Suppressor macrophage (primary cell): ENCODE data around the gene LAMP1.
"Not testable (repeated sequence)": the region's sequence is repeated elsewhere in the genome, so short reads cannot be mapped to it uniquely, and the experiment has no call there.

Experiments used
- DNase-seq, 4 experiments: peaks; one replicate each; pipeline ENCODE4 v3.0.0-alpha.2; 2020 to 2022

The LAMP1 gene

GRCh38 chr13:113327766-113328471 is 30.9 kb downstream of the LAMP1 start:
- DNase-seq, result peak in 3 of 4 experiments; percentile 9 to 16 (median 16)

GRCh38 chr13:113328851-113329250 is 31.8 kb downstream of the LAMP1 start:
- DNase-seq, result no peak

- DNase-seq, result no peak
Observed at GRCh38 chr13:113329656-113330312, 32.7 kb downstream of the LAMP1 start.

GRCh38 chr13:113332615-113333014 is 35.6 kb downstream of the LAMP1 start:
- no peak for DNase-seq

GRCh38 chr13:113333076-113333475 is 36.0 kb downstream of the LAMP1 start:
- no peak for DNase-seq

GRCh38 chr13:113337556-113337955 is 40.5 kb downstream of the LAMP1 start:
- DNase-seq, result no peak

GRCh38 chr13:113337976-113338375 is 40.9 kb downstream of the LAMP1 start:
- no peak for DNase-seq

GRCh38 chr13:113338451-113338850 is 41.4 kb downstream of the LAMP1 start:
- DNase-seq, result no peak

- no peak for DNase-seq
Observed at GRCh38 chr13:113342820-113343691, 46.0 kb downstream of the LAMP1 start.

GRCh38 chr13:113343692-113343968 is 46.6 kb downstream of the LAMP1 start:
- DNase-seq, result no peak

- DNase-seq, result no peak
Observed at GRCh38 chr13:113345486-113345885, 48.4 kb downstream of the LAMP1 start.

- DNase-seq, result not testable (repeated sequence)
Observed at GRCh38 chr13:113347736-113348225, 50.7 kb downstream of the LAMP1 start.

GRCh38 chr13:113348591-113348990 is 51.6 kb downstream of the LAMP1 start:
- DNase-seq, result no peak

- no peak for DNase-seq
Observed at GRCh38 chr13:113349050-113349449, 52.0 kb downstream of the LAMP1 start.

GRCh38 chr13:113349491-113349890 is 52.5 kb downstream of the LAMP1 start:
- no peak for DNase-seq

- no peak for DNase-seq
Observed at GRCh38 chr13:113350065-113350937, 53.3 kb downstream of the LAMP1 start.

- no peak for DNase-seq
Observed at GRCh38 chr13:113350938-113351335, 53.9 kb downstream of the LAMP1 start.

GRCh38 chr13:113351514-113352026 is 54.5 kb downstream of the LAMP1 start:
- no peak for DNase-seq

- no peak for DNase-seq
Observed at GRCh38 chr13:113353254-113353653, 56.2 kb downstream of the LAMP1 start.

GRCh38 chr13:113354831-113355610 is 58.0 kb downstream of the LAMP1 start:
- no peak for DNase-seq

- no peak for DNase-seq
Observed at GRCh38 chr13:113355621-113356020, 58.6 kb downstream of the LAMP1 start.
